Adrenal gland (tissue), 12 donors: ENCODE data around the gene ZNF76. TPM values are rescaled to one million over a fixed set of nuclear protein-coding genes. Genes with fewer than 3 reads are reported as not detected.

ENCODE experiments used
- DNase-seq, 7 donors: peaks; one replicate each; pipeline ENCODE4 v3.0.0-alpha.2; 2019 to 2020
- H3K27ac ChIP-seq, 5 donors: fragments of 200-600 bp; sonication (generic) in 4 of 5; 1 replicate in 3 of 5; 2 replicates in 2 of 5; pipeline versions ENCODE4 v1.5.1 to v1.8.0; 2016 to 2020; ENCODE audit warnings: mild to moderate bottlenecking in 1 of 5
- H3K27me3 ChIP-seq: fragments of 200-600 bp; 2 replicates; pipeline ENCODE4 v1.8.0; 2021
- H3K36me3 ChIP-seq, 2 donors: fragments of 200-600 bp; replicated peaks in 1 of 2; 1 replicate in 1 of 2; 2 replicates in 1 of 2; pipeline versions ENCODE4 v1.5.1 to v1.8.0; 2018 to 2022
- H3K4me1 ChIP-seq, 2 donors: fragments of 200-600 bp; replicated peaks in 1 of 2; 1 replicate in 1 of 2; 2 replicates in 1 of 2; pipeline versions ENCODE4 v1.5.1 to v1.8.0; 2018 to 2021
- H3K4me3 ChIP-seq, 4 donors: fragments of 200-600 bp; sonication (generic) in 3 of 4; one replicate each; pipeline ENCODE4 v1.5.1; 2016 to 2018
- H3K9me3 ChIP-seq, 3 donors: fragments of 200-600 bp; sonication (generic) in 1 of 3; replicated peaks in 1 of 3; 1 replicate in 2 of 3; 2 replicates in 1 of 3; pipeline versions ENCODE4 v1.5.1 to v1.8.0; 2016 to 2021
- POLR2A ChIP-seq, 2 donors: fragments of 450-650 bp; IDR thresholded peaks; one replicate each; pipeline ENCODE4 v1.6.1; 2017; ENCODE audit warnings: antibody characterized with exemption in 2 of 2, mild to moderate bottlenecking in 2 of 2, moderate library complexity in 1 of 2
- WGBS, 4 donors: extraction: QIAGEN DNeasy Blood & Tissue Kit in 2 of 4; methylation state at CpG; one replicate each; pipeline versions ENCODE4 v1.1.5 to v1.1.7; 2013 to 2017; 5-methylcytosine and 5-hydroxymethylcytosine counted together
- intact Hi-C, 2 donors: fragments of 100-400 bp; cut with DNase I; formaldehyde crosslinking; loops; one replicate each; pipeline versions ENCODE4 v1.14.1 to v1.15.0; 2022 to 2023
- polyA plus RNA-seq, 3 donors: library from polyadenylated mRNA; stranded (reverse); fragments of 200-250 nt in 2 of 3; fragments of 350-450 nt in 1 of 3; fragmentation: Illumina TruSeq in 1 of 3; extraction: RNeasy Lipid Tissue Mini Kit (QIAGEN cat#74804) in 1 of 3; gene quantifications; one replicate each; pipeline ENCODE4 v1.2.3, GENCODE V29; 2013 to 2014
- total RNA-seq, 9 donors: library from RNA; depleted of rRNA in 4 of 9; stranded (reverse); fragments of >200 nt in 4 of 9; fragments of 120-200 nt in 1 of 9; fragmentation: NEBNext Ultra II Directional in 1 of 9; extraction: Animal tissue kit (Norgen Biotek cat#: 25700) in 1 of 9; gene quantifications; one replicate each; pipeline versions ENCODE4 v1.1.0 to v1.2.4, GENCODE V29; 2013 to 2023
- TF ChIP-seq, protein P1 (sequence below), 6 experiments: fragments of 450-650 bp in 4 of 6; fragments of 200-600 bp in 2 of 6; sonication (generic) in 1 of 6; IDR thresholded peaks; 1 replicate in 5 of 6; 2 replicates in 1 of 6; pipeline versions ENCODE4 v1.5.1 to v1.8.0; 2016 to 2021; ENCODE audit warnings: antibody characterized with exemption in 6 of 6, mild to moderate bottlenecking in 2 of 6, moderate library complexity in 1 of 6
- donor health status: healthy with polysubstance abuse.
- donor health status: Bipolar disorder and iron deficiency.
- donor health status: DM: yes; HTN: yes; CAD: no.
- donor health status: DM: no; HTN: no; CAD: no.
- donor health status: DM: no; HTN: no; CAD: no.
- donor health status: DM: yes; HTN: yes; CAD: no.

ZNF76 gene
- total and polyA plus RNA-seq, 12 donors = 25.3 to 185 (median 45.2) TPM

- Histone ChIP-seq H3K27ac (no peak overlapping the region), H3K4me3 (no peak overlapping the region), H3K27me3 (no peaks in the 10 kb centered on the region), H3K9me3 (no peaks in the 10 kb centered on the region), H3K36me3 (peaks cover 0 to 63% of the 10 kb centered on the region in 2 donors), H3K4me1 (peaks cover 0 to 6% of the 10 kb centered on the region in 2 donors)
- TF ChIP-seq, protein P1, sequence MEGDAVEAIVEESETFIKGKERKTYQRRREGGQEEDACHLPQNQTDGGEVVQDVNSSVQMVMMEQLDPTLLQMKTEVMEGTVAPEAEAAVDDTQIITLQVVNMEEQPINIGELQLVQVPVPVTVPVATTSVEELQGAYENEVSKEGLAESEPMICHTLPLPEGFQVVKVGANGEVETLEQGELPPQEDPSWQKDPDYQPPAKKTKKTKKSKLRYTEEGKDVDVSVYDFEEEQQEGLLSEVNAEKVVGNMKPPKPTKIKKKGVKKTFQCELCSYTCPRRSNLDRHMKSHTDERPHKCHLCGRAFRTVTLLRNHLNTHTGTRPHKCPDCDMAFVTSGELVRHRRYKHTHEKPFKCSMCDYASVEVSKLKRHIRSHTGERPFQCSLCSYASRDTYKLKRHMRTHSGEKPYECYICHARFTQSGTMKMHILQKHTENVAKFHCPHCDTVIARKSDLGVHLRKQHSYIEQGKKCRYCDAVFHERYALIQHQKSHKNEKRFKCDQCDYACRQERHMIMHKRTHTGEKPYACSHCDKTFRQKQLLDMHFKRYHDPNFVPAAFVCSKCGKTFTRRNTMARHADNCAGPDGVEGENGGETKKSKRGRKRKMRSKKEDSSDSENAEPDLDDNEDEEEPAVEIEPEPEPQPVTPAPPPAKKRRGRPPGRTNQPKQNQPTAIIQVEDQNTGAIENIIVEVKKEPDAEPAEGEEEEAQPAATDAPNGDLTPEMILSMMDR (IDR thresholded peaks at IDR 0.05) = peak; percentile 31 to 67 (median 62)
- TF ChIP-seq POLR2A (IDR thresholded peaks at IDR 0.05) = no peak
- WGBS, 4 donors = 59 to 64% (median 63%) methylated on average over 10 of the region's 10 CpGs
- DNase-seq = peak in 4 of 7 donors; percentile 44 to 67 (median 48)
- intact Hi-C loops = no loop called here
Observed at GRCh38 chr6:35294308-35294945, 34.9 kb downstream of the ZNF76 start.

- WGBS, 4 donors = 77 to 97% (median 95%) methylated on average over 2 of the region's 2 CpGs; no CpG with 5 or more reads in 1 of the 4 donors
- Histone ChIP-seq H3K27me3 (no peaks in the 10 kb centered on the region), H3K36me3 (peaks cover 0 to 57% of the 10 kb centered on the region in 2 donors), H3K4me1 (peaks cover 0 to 6% of the 10 kb centered on the region in 2 donors), H3K27ac (no peak overlapping the region), H3K4me3 (no peak overlapping the region), H3K9me3 (no peaks in the 10 kb centered on the region)
- DNase-seq = no peak
- TF ChIP-seq POLR2A (IDR thresholded peaks at IDR 0.05) = no peak
- TF ChIP-seq, protein P1 (IDR thresholded peaks at IDR 0.05) = no peak
- intact Hi-C loops = no loop called here
Observed at GRCh38 chr6:35295036-35295435, 35.5 kb downstream of the ZNF76 start.

GRCh38 chr6:35295521-35296315 lies 36.2 kb downstream of the ZNF76 start:
- WGBS, 4 donors = 35 to 77% (median 56%) methylated on average over 2 to 3 of the region's 3 CpGs
- intact Hi-C loops = no loop called here

More at GRCh38 chr6:35295521-35296315, 36.2 kb downstream of the ZNF76 start:
- H3K27ac ChIP-seq = no peak overlapping the region
- H3K27me3 ChIP-seq = no peaks in the 10 kb centered on the region
- DNase-seq = no peak
- peaks cover 0 to 50% of the 10 kb centered on the region in 2 donors for H3K36me3 ChIP-seq
- no peaks in the 10 kb centered on the region for H3K9me3 ChIP-seq
- TF ChIP-seq, protein P1 (IDR thresholded peaks at IDR 0.05) = no peak
- no peak for TF ChIP-seq POLR2A (IDR thresholded peaks at IDR 0.05)
- peaks cover 0 to 6% of the 10 kb centered on the region in 2 donors for H3K4me1 ChIP-seq
- no peak overlapping the region for H3K4me3 ChIP-seq
